ENCODE data around the gene TMEM131. TPM values are rescaled to one million over a fixed set of nuclear protein-coding genes. Genes with fewer than 3 reads are reported as not detected.

TMEM131 gene
- total RNA-seq, 1 donor from 2014 or later = 35.4 TPM

DNA sequence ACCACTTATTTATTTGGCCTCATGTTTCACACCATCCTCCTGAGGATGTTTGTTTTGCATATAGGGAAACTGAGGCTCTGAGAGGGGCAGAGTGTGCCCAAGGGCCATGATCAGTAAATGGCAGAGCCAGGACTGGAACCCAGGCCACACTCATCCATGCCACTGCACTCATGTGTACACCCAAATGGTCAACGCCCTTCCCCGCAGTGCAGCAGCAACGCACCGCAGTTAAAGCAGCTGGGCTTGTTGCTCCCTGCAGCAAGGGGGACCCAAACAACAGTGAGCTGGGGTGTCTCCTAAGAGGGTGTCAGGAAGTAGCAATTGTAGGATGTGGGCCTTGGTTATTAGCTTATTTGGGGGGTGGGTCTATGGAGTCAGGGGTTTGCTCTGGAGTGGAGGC is 245.7 kb downstream of the TMEM131 start:
- DNase-seq (ENCODE audit: extremely low spot score in 2 of 2) = no peak
- Histone ChIP-seq H3K4me3 (no peak overlapping the region), H3K27me3 (no peaks in the 10 kb centered on the region), H3K4me1 (no peaks in the 10 kb centered on the region), H3K36me3 (no peaks in the 10 kb centered on the region), H3K9me3 (no peaks in the 10 kb centered on the region), H3K27ac (no peak overlapping the region)
- TF ChIP-seq POLR2AphosphoS5 (IDR thresholded peaks at IDR 0.05; ENCODE audit: insufficient read depth in 1 of 2, low read depth in 1 of 2) (no peak), POLR2A (IDR thresholded peaks at IDR 0.05) (no peak)
- TF ChIP-seq, protein P1, sequence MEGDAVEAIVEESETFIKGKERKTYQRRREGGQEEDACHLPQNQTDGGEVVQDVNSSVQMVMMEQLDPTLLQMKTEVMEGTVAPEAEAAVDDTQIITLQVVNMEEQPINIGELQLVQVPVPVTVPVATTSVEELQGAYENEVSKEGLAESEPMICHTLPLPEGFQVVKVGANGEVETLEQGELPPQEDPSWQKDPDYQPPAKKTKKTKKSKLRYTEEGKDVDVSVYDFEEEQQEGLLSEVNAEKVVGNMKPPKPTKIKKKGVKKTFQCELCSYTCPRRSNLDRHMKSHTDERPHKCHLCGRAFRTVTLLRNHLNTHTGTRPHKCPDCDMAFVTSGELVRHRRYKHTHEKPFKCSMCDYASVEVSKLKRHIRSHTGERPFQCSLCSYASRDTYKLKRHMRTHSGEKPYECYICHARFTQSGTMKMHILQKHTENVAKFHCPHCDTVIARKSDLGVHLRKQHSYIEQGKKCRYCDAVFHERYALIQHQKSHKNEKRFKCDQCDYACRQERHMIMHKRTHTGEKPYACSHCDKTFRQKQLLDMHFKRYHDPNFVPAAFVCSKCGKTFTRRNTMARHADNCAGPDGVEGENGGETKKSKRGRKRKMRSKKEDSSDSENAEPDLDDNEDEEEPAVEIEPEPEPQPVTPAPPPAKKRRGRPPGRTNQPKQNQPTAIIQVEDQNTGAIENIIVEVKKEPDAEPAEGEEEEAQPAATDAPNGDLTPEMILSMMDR (IDR thresholded peaks at IDR 0.05) = no peak
- intact Hi-C loops (cut with DNase I) = no loop called here

DNA sequence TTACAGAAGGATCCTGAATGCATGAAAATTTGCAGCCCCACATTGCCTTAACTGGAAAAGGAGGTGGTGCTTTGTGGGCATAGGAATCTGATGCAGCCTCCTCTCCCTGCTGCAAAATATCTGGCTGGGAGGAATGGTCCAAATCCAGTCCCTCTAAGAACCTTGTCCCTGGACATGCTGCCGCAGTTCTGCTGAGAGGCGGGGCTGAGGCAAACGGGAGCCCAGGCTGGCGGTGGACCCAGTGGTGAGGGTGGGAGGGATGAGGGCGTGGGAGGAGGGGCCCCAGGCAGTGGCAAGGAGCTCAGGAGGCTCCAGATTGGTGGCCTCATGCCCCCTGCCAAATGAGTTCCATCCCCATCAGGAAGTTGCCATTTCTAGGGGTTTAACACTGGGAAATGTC is 246.2 kb downstream of the TMEM131 start:
- Histone ChIP-seq H3K4me3 (no peak overlapping the region), H3K27ac (no peak overlapping the region), H3K27me3 (no peaks in the 10 kb centered on the region), H3K4me1 (no peaks in the 10 kb centered on the region), H3K36me3 (no peaks in the 10 kb centered on the region), H3K9me3 (no peaks in the 10 kb centered on the region)
- intact Hi-C loops (cut with DNase I) = no loop called here
- TF ChIP-seq POLR2A (IDR thresholded peaks at IDR 0.05) (no peak), POLR2AphosphoS5 (IDR thresholded peaks at IDR 0.05; ENCODE audit: insufficient read depth in 1 of 2, low read depth in 1 of 2) (no peak)
- TF ChIP-seq, protein P1 (IDR thresholded peaks at IDR 0.05) = no peak
- no peak for DNase-seq (ENCODE audit: extremely low spot score in 2 of 2)

DNA sequence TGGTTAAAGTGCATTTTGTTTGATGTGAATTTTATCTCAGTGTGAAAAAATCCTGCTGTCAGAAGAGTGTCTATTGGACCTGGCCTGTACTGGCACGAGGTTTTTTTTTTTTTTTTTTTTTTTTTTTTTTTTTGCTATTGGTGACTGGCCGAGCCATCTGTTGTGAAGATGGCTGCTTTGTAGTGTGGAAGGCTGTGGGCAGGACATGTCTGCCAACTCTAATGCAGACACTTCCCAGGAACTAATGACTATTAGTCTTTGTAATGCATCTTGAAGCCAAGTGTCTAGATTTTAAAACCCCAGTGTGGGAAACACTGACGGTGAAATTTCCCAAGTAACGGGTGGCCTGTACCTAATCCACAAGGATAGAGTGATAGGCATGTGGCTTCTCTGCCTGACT is 248.0 kb downstream of the TMEM131 start:
- Histone ChIP-seq H3K36me3 (no peaks in the 10 kb centered on the region), H3K4me3 (no peak overlapping the region), H3K27me3 (no peaks in the 10 kb centered on the region), H3K27ac (no peak overlapping the region), H3K4me1 (no peaks in the 10 kb centered on the region), H3K9me3 (no peaks in the 10 kb centered on the region)
- DNase-seq (ENCODE audit: extremely low spot score in 2 of 2) = no peak
- TF ChIP-seq, protein P1 (IDR thresholded peaks at IDR 0.05) = no peak
- TF ChIP-seq POLR2AphosphoS5 (IDR thresholded peaks at IDR 0.05; ENCODE audit: insufficient read depth in 1 of 2, low read depth in 1 of 2) (no peak), POLR2A (IDR thresholded peaks at IDR 0.05) (no peak)
- intact Hi-C loops (cut with DNase I) = no loop called here

DNA sequence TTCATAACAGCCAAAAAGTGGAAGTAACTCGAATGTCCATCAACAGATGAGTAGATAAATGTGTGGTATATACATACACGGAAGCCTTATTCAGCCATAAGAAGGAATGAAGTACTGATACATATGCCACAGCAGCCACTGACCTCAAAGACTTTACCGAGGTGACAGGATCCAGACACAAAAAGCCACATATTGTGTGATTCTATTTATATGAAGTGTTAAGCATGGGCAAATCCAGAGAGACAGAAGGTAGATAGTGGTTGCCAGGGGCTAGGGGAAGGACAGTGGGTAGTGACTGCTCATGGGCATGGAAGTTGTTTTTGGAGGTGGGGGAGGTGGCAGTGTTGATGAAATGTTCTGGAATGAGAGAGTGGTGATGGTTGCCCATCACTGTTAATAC is 248.5 kb downstream of the TMEM131 start:
- Histone ChIP-seq H3K4me3 (no peak overlapping the region), H3K36me3 (no peaks in the 10 kb centered on the region), H3K27me3 (no peaks in the 10 kb centered on the region), H3K9me3 (no peaks in the 10 kb centered on the region), H3K4me1 (no peaks in the 10 kb centered on the region), H3K27ac (no peak overlapping the region)
- DNase-seq (ENCODE audit: extremely low spot score in 2 of 2) = no peak
- intact Hi-C loops (cut with DNase I) = no loop called here
- TF ChIP-seq, protein P1 (IDR thresholded peaks at IDR 0.05) = no peak
- TF ChIP-seq POLR2AphosphoS5 (IDR thresholded peaks at IDR 0.05; ENCODE audit: insufficient read depth in 1 of 2, low read depth in 1 of 2) = no peak
- TF ChIP-seq POLR2A (IDR thresholded peaks at IDR 0.05) = no peak

DNA sequence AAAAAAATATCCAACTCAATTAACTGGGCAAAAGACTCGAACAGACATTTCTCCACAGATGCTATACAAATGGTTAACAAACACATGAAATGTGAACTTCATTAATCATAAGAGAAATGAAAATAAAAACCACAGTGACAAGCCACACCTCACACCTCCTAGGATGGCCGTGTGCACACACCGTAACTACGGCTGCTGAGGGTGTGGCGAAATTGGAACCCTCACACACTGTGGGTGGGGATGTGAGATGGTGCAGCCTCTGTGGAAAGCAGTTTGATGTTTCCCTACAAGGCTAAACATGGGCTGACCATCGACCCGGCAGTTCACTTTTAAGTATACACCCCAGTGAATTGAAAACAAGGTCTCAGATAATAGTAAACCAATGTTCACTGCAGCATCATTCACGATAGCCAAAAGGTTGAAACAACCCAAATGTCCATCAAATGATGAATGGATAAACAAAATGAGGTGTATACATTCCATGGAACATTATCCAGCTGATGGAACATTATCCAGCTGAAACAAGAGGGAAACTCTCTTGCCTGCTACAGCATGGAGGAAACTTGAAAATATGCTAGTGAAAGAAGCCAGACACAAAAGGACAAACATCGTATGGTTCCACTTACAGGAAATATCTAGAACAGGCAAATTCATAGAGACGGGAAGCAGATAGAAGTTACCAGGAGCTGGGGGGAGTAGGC is 250.1 kb downstream of the TMEM131 start:
- intact Hi-C loops (cut with DNase I) = no loop called here
- Histone ChIP-seq H3K9me3 (no peaks in the 10 kb centered on the region), H3K36me3 (no peaks in the 10 kb centered on the region), H3K27me3 (no peaks in the 10 kb centered on the region), H3K4me3 (no peak overlapping the region), H3K27ac (no peak overlapping the region), H3K4me1 (no peaks in the 10 kb centered on the region)
- DNase-seq (ENCODE audit: extremely low spot score in 2 of 2) = no peak
- TF ChIP-seq POLR2AphosphoS5 (IDR thresholded peaks at IDR 0.05; ENCODE audit: insufficient read depth in 1 of 2, low read depth in 1 of 2) (no peak), POLR2A (IDR thresholded peaks at IDR 0.05) (no peak)
- TF ChIP-seq, protein P1 (IDR thresholded peaks at IDR 0.05) = no peak

Measured in vagina (tissue), 2 donors.